Loucy (cell line): ENCODE data around the gene DNAH7.

Experiments used
- EZH2phosphoT487 ChIP-seq: fragments of 200-600 bp; IDR thresholded peaks from 2 replicates; pipeline ENCODE4 v1.6.1; 2018; ENCODE audit warnings: antibody characterized with exemption, mild to moderate bottlenecking, moderate library complexity, borderline replicate concordance
- TF ChIP-seq, protein P1 (sequence below): fragments of 200-600 bp; sonication (generic); conservative IDR thresholded peaks from 2 replicates; pipeline ENCODE4 v1.5.1; 2014; ENCODE audit warnings: mild to moderate bottlenecking, antibody characterized with exemption, low read length

DNA sequence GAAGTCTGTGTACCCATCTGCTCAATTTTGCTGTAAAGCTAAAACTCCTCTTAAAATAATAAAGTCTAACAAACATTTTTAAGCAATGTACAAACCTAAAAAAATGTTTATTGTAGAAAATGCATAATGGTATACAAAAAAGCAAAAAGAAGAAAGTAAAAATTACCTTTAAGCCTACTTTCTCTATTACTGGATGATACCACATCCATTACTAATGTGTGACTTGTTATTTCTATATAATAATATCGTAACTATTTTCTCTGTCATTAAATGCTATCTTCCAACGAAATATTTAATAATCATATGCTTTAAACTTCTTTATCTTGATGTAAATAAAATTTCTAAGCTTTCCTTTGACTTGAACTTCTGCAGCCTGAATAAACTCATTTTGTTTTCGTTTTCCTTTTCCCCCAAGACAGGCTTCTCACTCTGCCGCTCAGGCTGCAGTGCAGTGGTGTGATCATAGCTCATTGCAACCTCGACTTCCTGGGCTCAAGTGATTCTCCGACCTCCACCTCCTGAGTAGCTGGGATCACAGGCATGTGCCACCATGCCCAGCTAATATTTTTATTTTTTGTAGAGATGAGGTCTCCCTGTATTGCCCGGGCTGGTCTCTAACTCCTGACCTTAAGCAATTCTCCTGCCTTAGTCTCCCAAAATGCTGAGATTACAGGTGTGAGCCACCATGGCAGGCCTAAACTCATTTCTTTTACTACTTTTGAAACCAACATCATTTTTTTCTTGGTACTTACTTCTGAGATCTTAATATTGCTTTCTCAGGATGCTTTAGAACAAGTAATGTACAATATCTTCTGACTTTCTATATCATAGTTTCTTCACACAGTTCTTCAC is 18.1 kb upstream of the DNAH7 start:
- TF ChIP-seq, protein P1, sequence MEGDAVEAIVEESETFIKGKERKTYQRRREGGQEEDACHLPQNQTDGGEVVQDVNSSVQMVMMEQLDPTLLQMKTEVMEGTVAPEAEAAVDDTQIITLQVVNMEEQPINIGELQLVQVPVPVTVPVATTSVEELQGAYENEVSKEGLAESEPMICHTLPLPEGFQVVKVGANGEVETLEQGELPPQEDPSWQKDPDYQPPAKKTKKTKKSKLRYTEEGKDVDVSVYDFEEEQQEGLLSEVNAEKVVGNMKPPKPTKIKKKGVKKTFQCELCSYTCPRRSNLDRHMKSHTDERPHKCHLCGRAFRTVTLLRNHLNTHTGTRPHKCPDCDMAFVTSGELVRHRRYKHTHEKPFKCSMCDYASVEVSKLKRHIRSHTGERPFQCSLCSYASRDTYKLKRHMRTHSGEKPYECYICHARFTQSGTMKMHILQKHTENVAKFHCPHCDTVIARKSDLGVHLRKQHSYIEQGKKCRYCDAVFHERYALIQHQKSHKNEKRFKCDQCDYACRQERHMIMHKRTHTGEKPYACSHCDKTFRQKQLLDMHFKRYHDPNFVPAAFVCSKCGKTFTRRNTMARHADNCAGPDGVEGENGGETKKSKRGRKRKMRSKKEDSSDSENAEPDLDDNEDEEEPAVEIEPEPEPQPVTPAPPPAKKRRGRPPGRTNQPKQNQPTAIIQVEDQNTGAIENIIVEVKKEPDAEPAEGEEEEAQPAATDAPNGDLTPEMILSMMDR, result no peak
- no peak for TF ChIP-seq EZH2phosphoT487
